SHP77 (cell line): Measurements from ENCODE around the gene PICK1.
"Not testable (repeated sequence)": the region's sequence is repeated elsewhere in the genome, so short reads cannot be mapped to it uniquely, and the experiment has no call there.

Experiments
- DNase-seq, 2 experiments: peaks; one replicate each; lab custom pipeline; 2025; lab: John Stamatoyannopoulos, UW

PICK1 gene

GRCh38 chr22:38030311-38031133 lies 26.7 kb upstream of the PICK1 start:
- no peak for DNase-seq

- no peak for DNase-seq
These were observed 25.7 kb upstream of the PICK1 start for GRCh38 chr22:38031491-38031890.

GRCh38 chr22:38032681-38033521 lies 24.3 kb upstream of the PICK1 start:
- no peak for DNase-seq

- DNase-seq = no peak
These were observed 23.5 kb upstream of the PICK1 start for GRCh38 chr22:38033522-38034277.

GRCh38 chr22:38034278-38034882 lies 22.8 kb upstream of the PICK1 start:
- DNase-seq = no peak

GRCh38 chr22:38034884-38035529 lies 22.2 kb upstream of the PICK1 start:
- no peak for DNase-seq

GRCh38 chr22:38035530-38035885 lies 21.7 kb upstream of the PICK1 start:
- no peak for DNase-seq

- DNase-seq = no peak
These were observed 20.7 kb upstream of the PICK1 start for GRCh38 chr22:38036392-38037062.

- DNase-seq = not testable (repeated sequence)
These were observed 19.6 kb upstream of the PICK1 start for GRCh38 chr22:38037367-38038150.

- no peak for DNase-seq
These were observed 18.8 kb upstream of the PICK1 start for GRCh38 chr22:38038426-38038825.

GRCh38 chr22:38038890-38039812 lies 18.1 kb upstream of the PICK1 start:
- no peak for DNase-seq

GRCh38 chr22:38040953-38041759 lies 16.0 kb upstream of the PICK1 start:
- DNase-seq = no peak

GRCh38 chr22:38041760-38042487 lies 15.3 kb upstream of the PICK1 start:
- DNase-seq = no peak

GRCh38 chr22:38042488-38042790 lies 14.8 kb upstream of the PICK1 start:
- DNase-seq = no peak

- DNase-seq = no peak
These were observed 13.8 kb upstream of the PICK1 start for GRCh38 chr22:38043151-38044039.

- no peak for DNase-seq
These were observed 11.0 kb upstream of the PICK1 start for GRCh38 chr22:38046070-38046748.
